K562 (cell line): ENCODE measurements around the gene RBM3. TPM values are rescaled to one million over a fixed set of nuclear protein-coding genes. Genes with fewer than 3 reads are reported as not detected.

Experiments used
- CTCF ChIP-seq, 3 experiments: IDR thresholded peaks in 2 of 3; conservative IDR thresholded peaks in 1 of 3; 2 replicates each; pipeline ENCODE4 v1.5.1; 2011 to 2012; ENCODE audit warnings: low read length in 3 of 3, mild to moderate bottlenecking in 3 of 3, control low read depth in 2 of 3, improper control_type of control experiment in 1 of 3, inconsistent platforms in 1 of 3, low read depth in 1 of 3, mixed read lengths in 1 of 3, moderate library complexity in 1 of 3; ENCODE audit not compliant: insufficient read depth in 2 of 3
- ELF1 ChIP-seq: fragments of 200-800 bp; sonication (Bioruptor generic); IDR thresholded peaks from 2 replicates; pipeline ENCODE4 v1.6.1; 2016; ENCODE audit warnings: missing genetic modification characterization, missing compliant biosample characterization
- ELK1 ChIP-seq: sonication (generic); formaldehyde crosslinking; IDR thresholded peaks from 2 replicates; pipeline ENCODE4 v1.8.1; 2022; ENCODE audit warnings: missing genetic modification reagents
- GABPB1 ChIP-seq: sonication (generic); formaldehyde crosslinking; IDR thresholded peaks from 2 replicates; pipeline ENCODE4 v1.8.0; 2022; ENCODE audit warnings: mild to moderate bottlenecking, missing genetic modification reagents
- MTA2 ChIP-seq: fragments of 450-650 bp; IDR thresholded peaks from 2 replicates; pipeline ENCODE4 v1.6.1; 2016; ENCODE audit warnings: low read depth
- NFYB ChIP-seq: IDR thresholded peaks from 2 replicates; pipeline ENCODE4 v1.6.1; 2011; ENCODE audit warnings: mild to moderate bottlenecking, moderate library complexity; ENCODE audit not compliant: insufficient read length; ENCODE audit errors: extremely low read depth
- SMC3 ChIP-seq: conservative IDR thresholded peaks from 2 replicates; pipeline ENCODE4 v1.6.1; 2011; ENCODE audit warnings: low read depth, low read length, improper control_type of control experiment; ENCODE audit not compliant: insufficient read depth
- ZBTB49 ChIP-seq: sonication (generic); formaldehyde crosslinking; IDR thresholded peaks from 2 replicates; pipeline ENCODE4 v1.8.0; 2022; ENCODE audit warnings: missing genetic modification reagents, mild to moderate bottlenecking, borderline replicate concordance
- ZNF318 ChIP-seq, 2 experiments: fragments of 450-650 bp; IDR thresholded peaks; 2 replicates each; pipeline ENCODE4 v1.6.1; 2016; ENCODE audit warnings: mild to moderate bottlenecking in 2 of 2, borderline replicate concordance in 1 of 2, low read depth in 1 of 2, moderate library complexity in 1 of 2
- polyA plus RNA-seq, 8 experiments: library from polyadenylated mRNA; depleted of rRNA in 4 of 8; stranded (reverse) in 5 of 8; unstranded in 3 of 8; fragments of >200 nt; fragmentation: Nextera tagmentation in 2 of 8; fragmentation: Illumina TruSeq in 1 of 8; extraction: Ambion mirVana in 2 of 8; extraction: Trizol in 1 of 8; gene quantifications; 2 replicates each; pipeline versions ENCODE4 v1.2.1 to v1.2.3, GENCODE V29; 2011 to 2014; ENCODE audit warnings: inconsistent platforms in 1 of 8, missing spikeins in 1 of 8
- total RNA-seq, 7 experiments: library from RNA; depleted of rRNA in 6 of 7; stranded (reverse); fragments of >200 nt in 6 of 7; fragmentation: Illumina TruSeq in 2 of 7; extraction: Trizol in 2 of 7; gene quantifications; 2 replicates each; pipeline versions ENCODE4 v1.2.1 to v1.2.3, GENCODE V29; 2011 to 2021; ENCODE audit warnings: low replicate concordance in 1 of 7

Gene RBM3
- total and polyA plus RNA-seq, 9 of the 15 experiments (the other 6 are each of a cell fraction or from before 2014, with no cell fraction given) = 70.3 to 272 (median 209) TPM

GRCh38 chrX:48539345-48540027 is 34.8 kb upstream of the RBM3 start, which contains the start of gene TBC1D25 (continued):
- TF ChIP-seq ZNF318 (IDR thresholded peaks at IDR 0.05; ENCODE audit: borderline replicate concordance in 1 of 2, low read depth in 1 of 2) = peak in 1 of 2 experiments; percentile 73; a peak in 1 of 4 replicates
- peak; percentile 53 to 62 (median 55) for TF ChIP-seq CTCF (IDR thresholded peaks at IDR 0.05 in 2 of 3, conservative IDR thresholded peaks at IDR 0.05 in 1 of 3; ENCODE audit: insufficient read depth in 2 of 3, low read depth in 1 of 3, low read length in 3 of 3)
- TF ChIP-seq ELF1 (tag) = peak; percentile 92
- no peak for TF ChIP-seq SMC3
- no peak for TF ChIP-seq ELK1 (CRISPR knock-in tag)
- no peak for TF ChIP-seq MTA2
- TF ChIP-seq NFYB = no peak
- TF ChIP-seq GABPB1 (CRISPR knock-in tag) = peak; percentile 57
- TF ChIP-seq ZBTB49 (CRISPR knock-in tag) = no peak
